Nucleus accumbens (tissue), 56 donors: Measurements from ENCODE around the gene CHPF2.

Source experiments
- DNase-seq, 56 donors: peaks; one replicate each; lab custom pipeline; 2025; lab: John Stamatoyannopoulos, UW

The CHPF2 gene, protein sequence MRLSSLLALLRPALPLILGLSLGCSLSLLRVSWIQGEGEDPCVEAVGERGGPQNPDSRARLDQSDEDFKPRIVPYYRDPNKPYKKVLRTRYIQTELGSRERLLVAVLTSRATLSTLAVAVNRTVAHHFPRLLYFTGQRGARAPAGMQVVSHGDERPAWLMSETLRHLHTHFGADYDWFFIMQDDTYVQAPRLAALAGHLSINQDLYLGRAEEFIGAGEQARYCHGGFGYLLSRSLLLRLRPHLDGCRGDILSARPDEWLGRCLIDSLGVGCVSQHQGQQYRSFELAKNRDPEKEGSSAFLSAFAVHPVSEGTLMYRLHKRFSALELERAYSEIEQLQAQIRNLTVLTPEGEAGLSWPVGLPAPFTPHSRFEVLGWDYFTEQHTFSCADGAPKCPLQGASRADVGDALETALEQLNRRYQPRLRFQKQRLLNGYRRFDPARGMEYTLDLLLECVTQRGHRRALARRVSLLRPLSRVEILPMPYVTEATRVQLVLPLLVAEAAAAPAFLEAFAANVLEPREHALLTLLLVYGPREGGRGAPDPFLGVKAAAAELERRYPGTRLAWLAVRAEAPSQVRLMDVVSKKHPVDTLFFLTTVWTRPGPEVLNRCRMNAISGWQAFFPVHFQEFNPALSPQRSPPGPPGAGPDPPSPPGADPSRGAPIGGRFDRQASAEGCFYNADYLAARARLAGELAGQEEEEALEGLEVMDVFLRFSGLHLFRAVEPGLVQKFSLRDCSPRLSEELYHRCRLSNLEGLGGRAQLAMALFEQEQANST

DNA sequence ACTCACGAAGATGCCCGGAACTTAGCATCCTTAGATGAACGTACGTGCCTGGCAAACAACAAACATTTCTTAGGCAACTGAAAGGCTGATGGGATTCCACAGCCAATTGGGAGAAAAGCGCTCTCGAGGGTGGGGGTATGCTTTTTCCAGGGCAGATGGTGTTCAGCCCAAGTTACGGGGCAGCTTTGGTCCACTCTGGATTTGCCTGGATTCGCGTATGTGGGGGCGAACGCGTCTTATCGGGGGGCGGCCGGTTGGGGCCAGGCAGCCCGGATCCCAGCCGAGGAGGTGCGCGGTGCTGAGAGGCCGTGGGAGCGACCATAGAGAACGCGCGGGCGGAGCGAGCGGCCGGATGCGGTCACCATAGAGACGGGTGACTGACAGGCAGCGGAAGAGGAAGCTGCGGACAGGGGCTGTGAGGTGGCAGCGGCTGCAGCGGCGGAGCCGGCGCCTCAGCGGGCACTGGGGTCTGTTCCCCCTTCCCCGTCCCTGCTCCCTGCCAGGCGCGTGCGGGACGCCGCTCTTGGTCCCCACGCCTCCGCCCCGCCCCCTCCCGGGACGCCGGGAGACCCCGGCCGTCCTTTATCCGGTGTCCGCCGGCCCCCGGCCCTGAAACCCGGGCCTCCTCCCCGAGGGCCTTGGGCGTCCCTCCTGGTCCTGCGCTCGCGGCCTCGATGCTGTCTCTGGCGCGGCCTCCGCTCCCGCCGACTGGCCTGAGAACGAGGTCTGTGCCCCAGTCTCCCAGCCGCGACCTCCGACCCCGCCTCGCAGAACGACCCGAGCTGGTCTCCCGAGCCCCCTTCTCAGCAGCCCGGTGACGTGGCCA is at the start of gene CHPF2:
Gene CHPF2 (plus strand): TSS at position 393 of the 826 bp plus-strand sequence. CDS start 1,529 bp downstream, outside the sequence.
- DNase-seq = peak; percentile 11 to 93 (median 81)

DNA sequence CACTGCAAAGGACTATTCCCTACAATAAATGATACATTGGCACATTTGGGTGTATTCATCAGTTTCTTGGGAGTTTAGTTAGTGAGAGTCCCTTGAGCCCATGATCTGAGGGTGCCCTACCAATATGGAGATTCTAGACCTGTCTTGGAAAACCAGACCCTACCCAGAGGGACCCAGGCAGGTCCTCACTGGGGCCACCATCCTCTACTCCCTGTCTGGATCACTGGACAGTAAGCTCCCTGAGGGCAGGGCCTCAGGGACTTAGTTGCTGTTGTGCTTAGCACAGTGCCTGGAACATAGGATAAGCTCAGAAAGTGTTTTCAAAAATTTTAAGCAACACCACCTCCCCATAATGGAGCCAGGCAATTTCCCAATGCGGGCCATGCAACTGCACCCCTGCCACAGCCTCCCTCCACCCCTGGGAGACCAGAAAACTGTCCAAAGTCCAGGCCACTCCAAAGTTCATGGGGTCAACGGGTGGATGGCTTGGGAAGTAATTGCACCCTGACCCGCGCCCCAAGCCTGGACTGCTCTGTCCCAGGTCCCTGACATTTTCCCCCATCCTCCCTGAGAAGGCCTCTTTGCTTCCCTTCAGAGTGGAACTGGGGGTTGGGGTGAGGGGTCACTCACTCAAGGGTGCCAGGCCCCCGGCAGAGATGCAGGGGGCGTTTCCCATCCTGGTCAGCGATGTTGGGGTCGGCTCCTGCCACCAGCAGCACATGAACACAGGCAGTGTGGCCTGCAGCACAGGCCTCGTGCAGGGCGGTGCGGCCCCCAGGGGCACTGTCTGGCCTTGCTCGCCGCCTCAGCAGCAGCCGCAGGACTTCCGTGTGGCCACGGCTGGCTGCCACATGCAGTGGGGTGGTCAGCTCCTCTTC is 46.3 kb upstream of the CHPF2 start:
- DNase-seq = no peak

DNA sequence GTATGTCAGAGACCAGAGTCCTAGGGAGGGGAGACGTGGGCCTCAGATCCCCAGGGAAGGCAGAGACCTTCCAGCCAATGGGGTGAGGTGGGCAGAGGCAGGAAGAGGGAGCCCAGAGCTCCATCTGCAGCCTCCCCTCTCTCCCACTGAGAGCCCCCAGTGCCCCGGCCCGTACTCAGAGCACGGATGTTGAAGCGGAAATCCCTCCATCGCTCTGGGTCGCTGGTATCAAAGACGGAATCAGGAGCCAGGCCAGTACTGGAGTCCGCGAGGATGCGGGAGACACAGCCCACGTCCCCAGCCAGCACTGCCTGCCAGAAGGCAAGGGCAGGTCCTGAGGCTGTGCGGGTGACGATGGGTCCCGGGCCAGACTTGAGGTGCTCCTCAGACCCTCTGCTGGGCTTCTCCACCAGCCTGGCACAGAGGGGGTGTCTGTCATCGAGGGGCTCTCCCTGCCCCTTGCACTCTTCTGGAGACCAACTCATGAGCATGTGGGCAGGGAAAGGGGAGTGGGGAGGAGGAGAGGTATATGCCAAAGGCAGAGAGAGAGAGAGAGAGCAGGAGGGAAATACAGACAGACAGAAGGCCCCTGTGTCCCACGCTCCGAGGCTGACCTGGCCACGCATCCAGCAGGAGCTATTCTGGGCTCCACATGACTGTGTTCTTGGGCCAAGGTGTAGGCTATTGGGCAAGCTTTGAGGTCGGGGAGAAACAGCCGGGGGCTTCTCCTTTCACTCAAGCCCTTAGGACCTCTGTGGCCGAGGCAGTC is 45.5 kb upstream of the CHPF2 start, which contains the start of gene ASB10:
Gene ASB10 (minus strand): TSS at position 611 of the 769 bp plus-strand sequence. CDS start 120 bp downstream, at position 491.
- DNase-seq = no peak

DNA sequence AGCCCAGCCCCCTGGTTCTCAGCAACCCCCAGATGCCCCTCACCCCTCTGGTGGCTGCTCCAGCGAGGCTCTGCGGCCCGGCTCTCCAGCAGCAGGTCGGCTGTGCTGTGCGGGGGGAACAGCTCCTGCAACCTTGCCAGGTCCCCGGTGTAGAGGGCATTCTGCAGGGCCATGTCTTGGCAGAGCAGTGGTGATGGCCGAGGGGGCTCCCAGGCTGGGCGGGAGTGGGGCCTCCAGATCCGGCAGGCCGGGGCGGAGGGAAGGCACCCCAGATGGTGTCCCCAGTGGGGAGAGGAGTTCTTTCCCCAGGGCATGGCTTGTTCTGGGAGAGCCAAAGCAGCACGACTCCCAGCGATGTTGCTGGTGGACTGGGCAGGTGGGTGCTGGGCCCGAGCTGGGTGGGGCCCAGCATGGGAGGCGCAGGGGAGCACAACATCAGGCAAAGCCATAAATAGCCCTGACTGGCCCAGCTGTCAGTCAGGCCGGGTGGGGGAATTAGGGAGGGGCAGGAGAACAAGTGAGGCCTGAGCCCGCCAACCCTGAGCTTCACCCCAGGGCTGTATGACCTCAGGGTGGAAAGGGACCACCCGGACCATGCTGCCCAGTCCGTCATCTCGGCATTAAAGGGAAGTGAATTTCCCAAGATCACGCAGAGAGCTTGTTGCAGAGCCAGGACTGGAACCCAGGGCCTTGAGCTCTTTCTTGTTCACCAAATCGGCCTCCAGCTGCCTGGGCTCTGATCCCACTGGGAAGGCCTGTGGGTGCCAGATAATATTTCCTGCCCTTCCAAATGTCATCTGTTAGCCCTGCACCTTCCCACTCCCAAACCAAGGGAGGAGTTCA is 44.7 kb upstream of the CHPF2 start:
- no peak for DNase-seq

DNA sequence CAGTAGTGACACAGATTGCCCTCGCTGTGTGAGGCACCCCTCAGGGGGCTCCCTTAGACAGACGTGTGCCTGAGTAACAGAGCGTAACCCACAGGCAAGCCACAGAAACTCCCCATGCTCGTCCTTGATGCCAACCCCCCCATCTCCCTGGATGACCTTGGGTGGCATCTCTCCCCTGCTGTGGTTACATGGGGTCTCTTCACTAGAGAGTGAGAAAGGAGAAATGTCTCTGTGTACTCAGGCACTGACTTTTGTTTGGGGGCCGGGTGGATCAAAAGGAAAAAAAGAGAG is 44.1 kb upstream of the CHPF2 start:
- no peak for DNase-seq

DNA sequence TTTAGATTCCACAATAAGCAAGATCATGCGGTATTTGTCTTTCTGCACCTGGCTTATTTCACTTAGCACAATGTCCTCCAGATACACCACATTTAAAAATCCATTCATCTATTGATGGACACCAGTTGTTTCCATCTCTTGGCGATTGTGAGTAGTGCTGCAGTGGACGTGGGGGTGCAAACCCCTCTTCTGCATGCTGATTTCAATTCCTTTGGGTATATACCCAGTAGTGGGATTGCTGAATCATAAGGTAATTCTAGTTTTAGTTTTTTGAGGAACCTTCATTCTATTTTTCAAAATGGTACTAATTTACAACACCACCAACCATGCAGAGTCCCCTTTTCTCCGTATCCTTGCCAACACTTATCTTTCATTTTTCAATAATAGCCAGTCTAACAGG is 43.2 kb upstream of the CHPF2 start:
- no peak for DNase-seq

DNA sequence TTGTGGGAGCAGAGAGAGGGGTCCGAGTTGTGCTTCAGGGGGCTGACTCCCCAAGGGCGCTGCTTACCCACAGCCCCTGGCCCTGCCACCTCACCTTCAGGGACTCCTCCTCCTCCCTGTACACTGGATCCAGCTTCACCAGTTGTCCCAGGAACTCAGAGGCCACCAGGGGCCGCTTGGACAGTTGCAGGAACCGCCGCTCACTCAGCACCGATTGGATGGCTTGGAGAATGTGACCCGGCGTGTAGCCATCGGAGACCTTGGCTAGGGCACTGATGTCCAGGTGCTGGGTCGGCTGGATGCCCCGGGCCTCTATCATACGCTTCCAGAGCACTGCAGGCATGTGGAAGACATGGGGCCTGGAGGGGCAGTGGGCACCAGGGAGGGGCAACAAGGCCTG is 40.7 kb upstream of the CHPF2 start:
- DNase-seq = no peak

DNA sequence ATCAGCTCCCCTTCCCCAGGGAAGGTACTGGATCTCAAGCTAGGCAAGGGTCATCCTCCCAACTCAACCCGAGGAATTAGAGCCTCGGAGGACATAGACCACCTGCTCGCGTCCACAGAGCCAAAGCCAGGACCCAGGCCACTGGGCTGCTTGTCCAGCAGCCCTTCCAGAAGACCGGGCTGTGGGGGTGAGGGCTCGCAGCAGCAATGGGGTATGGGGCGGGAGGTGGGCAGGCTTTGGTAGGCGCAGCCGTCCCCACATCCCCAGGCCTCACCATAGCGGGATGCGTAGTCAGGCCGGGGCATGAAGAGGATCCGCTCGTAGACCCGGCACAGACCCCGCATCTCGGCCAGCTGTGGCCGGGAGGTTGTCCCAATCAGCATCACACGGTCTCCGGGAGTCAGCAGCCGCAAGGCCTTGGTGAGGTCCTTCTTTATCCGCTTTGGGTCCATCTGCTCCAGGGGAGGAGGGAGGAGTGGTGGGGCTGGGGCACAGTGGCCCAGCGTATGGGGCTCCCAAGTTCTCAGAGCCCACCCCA is 40.2 kb upstream of the CHPF2 start:
- DNase-seq = no peak

DNA sequence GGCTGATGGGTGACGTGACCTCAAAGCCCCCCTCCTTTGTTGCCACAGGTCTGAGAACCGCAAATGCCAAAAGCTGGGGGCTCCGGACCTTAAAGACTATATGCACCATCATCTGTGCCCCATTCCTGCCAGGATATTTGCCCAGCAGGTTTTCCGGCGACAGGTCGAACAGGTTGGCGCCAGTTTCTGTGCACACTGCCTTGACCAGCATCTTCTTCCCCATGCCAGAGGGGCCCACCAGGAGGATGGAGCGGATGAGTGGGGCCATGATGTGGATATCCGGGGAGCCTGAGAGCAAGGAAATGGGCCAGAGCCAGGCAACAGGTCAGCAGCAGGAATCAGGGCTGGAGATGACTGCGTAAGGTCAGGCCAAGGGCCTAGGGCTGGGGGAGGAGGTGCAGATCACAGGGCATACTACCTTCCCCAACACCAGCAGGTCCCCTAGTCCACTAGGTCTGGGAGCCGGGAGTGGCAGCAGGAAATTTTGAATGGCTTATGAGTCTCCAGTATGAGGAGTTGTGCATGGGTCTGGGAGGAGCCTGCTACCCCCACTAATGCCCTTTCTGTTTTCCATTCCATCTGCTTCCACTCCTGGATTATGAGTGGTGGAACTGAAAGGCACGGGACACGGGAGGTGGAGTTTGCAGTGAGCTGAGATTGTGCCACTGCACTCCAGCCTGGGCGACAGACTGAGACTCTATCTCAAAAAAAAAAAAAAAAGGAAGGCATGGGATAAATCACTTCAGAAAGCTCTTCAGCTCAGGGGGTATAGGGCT is 38.9 kb upstream of the CHPF2 start:
- DNase-seq = no peak

DNA sequence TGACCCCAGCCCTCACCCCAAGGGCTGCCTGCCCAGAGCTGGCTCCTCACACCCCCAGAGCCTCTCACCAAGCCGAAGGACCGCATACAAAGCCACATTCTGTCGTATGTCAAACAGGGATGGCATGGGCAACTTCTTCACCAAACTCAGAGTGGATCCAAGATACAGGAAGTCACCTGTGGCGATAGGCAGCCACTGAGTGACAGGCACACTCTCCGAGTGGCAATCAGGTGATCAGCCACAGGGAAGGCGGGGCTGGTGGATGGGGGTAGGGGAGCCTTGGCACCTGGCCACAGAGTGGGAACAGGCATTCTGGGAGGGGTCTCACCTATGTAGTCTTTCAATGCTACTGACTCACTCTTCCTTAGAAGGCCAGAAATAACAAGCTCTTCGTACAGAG is 38.1 kb upstream of the CHPF2 start:
- DNase-seq = no peak

DNA sequence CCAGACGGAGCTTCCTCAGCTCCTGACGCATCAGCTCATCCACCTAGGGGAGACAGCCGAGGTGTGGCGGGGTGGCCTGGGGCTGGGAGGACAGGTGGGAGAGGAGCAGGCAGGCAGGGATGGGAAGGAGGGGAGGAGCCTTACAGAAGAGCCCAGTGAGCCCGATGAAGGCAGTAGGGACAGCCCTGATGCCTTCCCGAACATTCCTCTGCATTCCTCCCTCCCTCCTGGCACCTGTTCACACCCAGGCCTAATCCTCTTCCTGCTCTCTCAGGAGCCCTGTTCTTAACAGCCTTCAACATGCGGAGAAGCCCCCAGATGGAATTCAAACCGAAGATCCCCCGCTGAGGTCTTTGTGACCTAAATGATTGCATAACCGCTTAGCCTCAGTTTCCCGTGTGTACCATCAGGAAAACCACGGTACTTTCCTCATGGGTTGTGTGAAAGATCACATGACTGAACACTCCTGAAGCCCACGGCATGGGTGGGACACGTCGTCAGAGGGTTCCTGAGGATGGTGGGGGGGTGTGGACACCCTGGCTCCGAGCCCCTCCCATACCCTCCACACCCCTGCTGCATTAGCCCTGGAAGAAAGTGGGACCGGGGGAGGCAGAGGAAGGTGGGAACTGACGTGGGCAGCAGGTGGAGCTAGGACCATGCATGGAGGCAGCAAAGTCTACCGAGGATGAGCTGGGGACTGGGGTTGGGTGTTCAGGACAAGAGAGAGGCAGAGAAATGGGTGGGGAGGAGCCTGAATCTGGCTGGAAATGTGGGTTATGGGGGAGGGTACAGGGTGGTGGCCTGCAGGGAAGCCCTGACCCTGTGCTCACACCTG is 36.5 kb upstream of the CHPF2 start:
- no peak for DNase-seq

DNA sequence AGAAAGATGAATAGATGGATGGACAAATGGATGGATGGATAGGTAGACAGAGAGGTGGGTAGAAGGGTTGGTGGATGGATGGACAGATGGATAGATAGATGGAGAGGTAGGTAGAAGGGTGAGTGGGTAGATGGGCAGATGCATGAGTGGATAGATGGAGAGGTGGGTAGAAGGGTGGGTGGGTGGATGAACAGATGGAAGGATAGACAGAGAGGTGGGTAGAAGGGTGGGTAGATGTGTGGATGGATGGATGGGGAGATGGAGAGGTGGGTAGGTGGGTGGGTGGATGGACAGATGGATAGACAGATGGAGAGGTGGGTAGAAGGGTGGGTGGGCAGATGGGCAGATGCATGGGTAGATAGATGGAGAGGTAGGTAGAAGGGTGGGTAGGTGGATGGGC is 34.4 kb upstream of the CHPF2 start:
- DNase-seq = no peak

DNA sequence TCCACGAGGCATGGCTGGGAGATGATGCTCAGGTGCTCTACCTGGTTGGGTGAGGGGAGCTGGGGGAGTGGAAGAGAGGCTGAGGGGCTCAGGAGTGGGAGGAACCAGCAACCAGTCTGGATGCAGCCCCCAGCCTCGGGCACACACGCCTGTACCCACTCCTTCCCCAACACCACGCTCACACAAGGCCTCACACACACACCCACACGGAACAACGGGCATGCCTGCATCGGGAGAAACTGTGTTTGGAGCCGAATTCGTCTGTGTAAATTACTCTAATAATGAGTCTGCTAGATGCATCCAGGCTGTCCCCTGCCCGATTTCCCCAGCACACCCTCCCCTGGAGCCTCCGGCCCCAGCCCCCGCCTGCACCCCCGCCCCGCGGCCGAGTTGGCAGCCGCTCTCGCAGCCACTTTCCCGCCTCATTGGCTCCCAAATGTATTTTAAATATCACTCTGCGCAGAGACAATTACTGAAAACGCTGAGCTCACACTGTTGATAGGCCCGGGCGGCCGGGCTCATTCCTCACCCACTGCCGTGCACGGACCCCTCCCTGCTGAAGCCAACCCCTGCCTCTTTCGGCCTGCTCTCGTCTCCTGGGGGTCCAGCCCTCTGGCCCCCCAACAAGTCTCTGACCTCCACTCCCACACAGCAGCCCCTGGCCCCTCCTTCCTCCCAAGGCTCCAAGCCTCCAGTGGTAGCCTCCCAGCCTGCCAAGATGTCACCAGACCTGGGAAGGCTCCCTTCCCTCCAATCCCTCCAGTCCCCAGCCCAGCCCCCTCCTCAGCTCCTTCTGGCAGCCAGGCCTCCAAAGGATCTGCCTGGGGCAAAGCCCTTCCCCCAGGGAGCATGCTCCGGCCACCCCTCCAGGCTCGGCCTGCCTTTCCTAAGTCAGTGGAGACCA is 33.1 kb upstream of the CHPF2 start:
- peak in 10 of 56 donors; percentile 6 to 41 (median 20) for DNase-seq

DNA sequence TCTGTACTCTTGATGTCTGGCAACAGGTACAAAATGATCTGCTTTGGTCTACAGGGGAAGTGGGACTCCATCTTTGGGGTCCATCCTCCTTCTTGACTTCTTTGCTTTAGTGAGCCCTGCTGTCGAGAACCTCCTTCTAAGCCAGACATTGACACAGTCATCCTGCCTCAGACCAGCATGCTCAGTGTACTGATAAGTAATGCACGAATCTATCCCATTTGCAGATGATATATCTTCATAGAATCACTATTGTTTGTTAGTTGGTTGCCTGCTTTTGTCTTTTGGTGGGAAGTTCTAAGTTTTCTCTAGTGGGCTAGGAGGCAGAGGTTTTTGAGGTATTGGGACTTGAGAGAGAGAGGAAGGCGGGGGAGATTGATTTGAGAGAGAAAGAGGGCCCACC is 30.9 kb upstream of the CHPF2 start:
- DNase-seq = no peak

DNA sequence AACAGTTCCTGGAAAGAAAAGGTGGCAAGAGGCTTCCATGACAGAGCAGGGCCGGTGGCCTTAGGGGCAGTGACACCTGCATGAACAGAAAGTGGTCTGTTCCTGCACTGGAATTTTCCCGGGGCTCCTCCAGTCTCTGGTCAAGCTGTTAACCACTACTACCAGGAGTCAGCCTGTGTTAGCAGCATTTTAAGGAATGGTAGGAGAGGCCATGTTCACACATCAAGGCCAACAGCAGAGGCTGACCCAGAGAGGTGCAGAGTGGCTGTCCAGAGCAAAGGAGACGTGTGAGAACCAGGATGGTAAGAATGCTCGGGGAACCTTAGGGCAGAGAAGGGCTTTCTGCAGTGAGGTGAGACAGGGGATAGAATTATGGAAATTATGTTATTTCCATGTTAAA is 30.5 kb upstream of the CHPF2 start:
- DNase-seq = no peak
